ENCODE data around the gene UPK2.

UPK2 gene

GRCh38 chr11:118956094-118956846, at the start of gene UPK2:
Gene UPK2, plus strand, starts transcription at chr11:118956298. Its CDS starts 53 bp downstream, at chr11:118956351.
- peak; percentile 84 for DNase-seq (ENCODE audit: low spot score)

- DNase-seq (ENCODE audit: low spot score): peak; percentile 86
These were observed 48.8 kb upstream of the UPK2 start for GRCh38 chr11:118907051-118908042.

- no peak for DNase-seq (ENCODE audit: low spot score)
These were observed 47.8 kb upstream of the UPK2 start for GRCh38 chr11:118908264-118908663.

- DNase-seq (ENCODE audit: low spot score): peak; percentile 79
These were observed 47.0 kb upstream of the UPK2 start for GRCh38 chr11:118908901-118909618.

- no peak for DNase-seq (ENCODE audit: low spot score)
These were observed 46.3 kb upstream of the UPK2 start for GRCh38 chr11:118909619-118910308.

- peak; percentile 93 for DNase-seq (ENCODE audit: low spot score)
These were observed 45.6 kb upstream of the UPK2 start for GRCh38 chr11:118910309-118911112.

- DNase-seq (ENCODE audit: low spot score): peak; percentile 77
These were observed 44.8 kb upstream of the UPK2 start for GRCh38 chr11:118911113-118911879.

- peak; percentile 99 for DNase-seq (ENCODE audit: low spot score)
These were observed 44.0 kb upstream of the UPK2 start for GRCh38 chr11:118911880-118912741.

- DNase-seq (ENCODE audit: low spot score): peak; percentile 78
These were observed 43.2 kb upstream of the UPK2 start for GRCh38 chr11:118912742-118913410.

- peak; percentile 38 for DNase-seq (ENCODE audit: low spot score)
These were observed 42.5 kb upstream of the UPK2 start for GRCh38 chr11:118913411-118914125.

- peak; percentile 89 for DNase-seq (ENCODE audit: low spot score)
These were observed 41.8 kb upstream of the UPK2 start for GRCh38 chr11:118914178-118914918.

GRCh38 chr11:118914987-118915386, 41.1 kb upstream of the UPK2 start:
- peak; percentile 81 for DNase-seq (ENCODE audit: low spot score)

GRCh38 chr11:118915396-118915795, 40.7 kb upstream of the UPK2 start:
- no peak for DNase-seq (ENCODE audit: low spot score)

- DNase-seq (ENCODE audit: low spot score): no peak
These were observed 39.9 kb upstream of the UPK2 start for GRCh38 chr11:118915941-118916841.

- DNase-seq (ENCODE audit: low spot score): no peak
These were observed 39.2 kb upstream of the UPK2 start for GRCh38 chr11:118916842-118917388.

Data from kidney tubule cell (primary cell).